H1 (cell line): Measurements from ENCODE around the gene GSTO1. TPM values are rescaled to one million over a fixed set of nuclear protein-coding genes. Genes with fewer than 3 reads are reported as not detected.

Experiments used
- CTCF ChIA-PET: fragments of 300-600 bp; sonication (Branson Sonifier 250); formaldehyde crosslinking; loops from one replicate; lab custom pipeline; 2021; ENCODE audit not compliant: partially characterized antibody; lab: Charles Lee
- POLR2A ChIA-PET: fragments of 300-600 bp; sonication (Branson Sonifier 250); formaldehyde crosslinking; loops from one replicate; lab custom pipeline; 2021; ENCODE audit warnings: inconsistent platforms; ENCODE audit not compliant: partially characterized antibody; lab: Charles Lee
- DNase-seq, 2 experiments: peaks; one replicate each; pipeline versions ENCODE4 v3.0.0 to v3.0.0-alpha.2; 2010 to 2022; ENCODE audit warnings: low spot score in 2 of 2, low read depth in 1 of 2, mixed read lengths in 1 of 2
- FAIRE-seq: peaks from 2 replicates; lab custom pipeline; 2011; peaks lifted over from hg19 to GRCh38; lab: Jason Lieb, UNC
- H2AFZ ChIP-seq: 2 replicates; pipeline ENCODE4 v1.8.1; 2012; ENCODE audit warnings: low read length, inconsistent platforms
- H2AK5ac ChIP-seq: 2 replicates; pipeline ENCODE4 v1.6.1; 2013; ENCODE audit warnings: low read depth, low read length
- H2BK120ac ChIP-seq: replicated peaks from 2 replicates; pipeline ENCODE3; 2013; ENCODE audit warnings: low read depth, low read length, inconsistent platforms
- H2BK12ac ChIP-seq: 2 replicates; pipeline ENCODE4 v1.6.1; 2013; ENCODE audit warnings: low read depth, low read length
- H2BK15ac ChIP-seq: 2 replicates; pipeline ENCODE4 v1.6.1; 2013; ENCODE audit warnings: low read length
- H2BK20ac ChIP-seq: 2 replicates; pipeline ENCODE4 v1.6.1; 2013; ENCODE audit warnings: low read length
- H2BK5ac ChIP-seq: 2 replicates; pipeline ENCODE4 v1.6.1; 2013; ENCODE audit warnings: low read depth, low read length
- H3K14ac ChIP-seq: 2 replicates; pipeline ENCODE4 v1.6.1; 2013; ENCODE audit warnings: inconsistent platforms; ENCODE audit not compliant: insufficient read length
- H3K18ac ChIP-seq: 2 replicates; pipeline ENCODE4 v1.6.1; 2013; ENCODE audit warnings: low read length; ENCODE audit errors: extremely low read depth
- H3K23ac ChIP-seq: 2 replicates; pipeline ENCODE4 v1.6.1; 2013; ENCODE audit warnings: inconsistent platforms; ENCODE audit not compliant: insufficient read length
- H3K23me2 ChIP-seq: 2 replicates; pipeline ENCODE4 v1.6.1; 2013; ENCODE audit warnings: low read depth, low read length
- H3K27ac ChIP-seq: 2 replicates; pipeline ENCODE4 v1.6.1; 2011; ENCODE audit warnings: low read depth, low read length, inconsistent platforms
- H3K27me3 ChIP-seq, 4 experiments: replicated peaks in 1 of 4; 1 replicate in 1 of 4; 2 replicates in 3 of 4; pipeline versions ENCODE4 v1.6.1 to v1.8.1; 2011 to 2013; ENCODE audit warnings: low read length in 3 of 4, mild to moderate bottlenecking in 3 of 4, inconsistent platforms in 2 of 4, mixed read lengths in 2 of 4, moderate library complexity in 1 of 4; ENCODE audit not compliant: control insufficient read depth in 3 of 4, insufficient read depth in 3 of 4; ENCODE audit errors: extremely low read depth in 1 of 4
- H3K36me3 ChIP-seq, 4 experiments: 2 replicates each; pipeline versions ENCODE4 v1.6.1 to v1.8.1; 2011 to 2013; ENCODE audit warnings: mild to moderate bottlenecking in 4 of 4, low read length in 3 of 4, moderate library complexity in 2 of 4, control low read depth in 1 of 4, inconsistent platforms in 1 of 4; ENCODE audit not compliant: insufficient read depth in 4 of 4, control insufficient read depth in 2 of 4
- H3K4ac ChIP-seq: replicated peaks from 2 replicates; pipeline ENCODE3; 2013; ENCODE audit warnings: low read length, low read depth, mixed read lengths, inconsistent platforms; ENCODE audit not compliant: insufficient read length
- H3K4me1 ChIP-seq, 4 experiments: replicated peaks in 1 of 4; 1 replicate in 1 of 4; 2 replicates in 3 of 4; pipeline versions ENCODE4 v1.6.1 to v1.8.1; 2011 to 2013; ENCODE audit warnings: low read length in 3 of 4, inconsistent platforms in 2 of 4, mixed read lengths in 1 of 4; ENCODE audit not compliant: insufficient read depth in 4 of 4, control insufficient read depth in 3 of 4
- H3K4me2 ChIP-seq, 2 experiments: 2 replicates each; pipeline versions ENCODE4 v1.6.1 to v1.8.1; 2011 to 2013; ENCODE audit warnings: low read depth in 2 of 2, low read length in 2 of 2, control low read depth in 1 of 2, inconsistent platforms in 1 of 2, mild to moderate bottlenecking in 1 of 2; ENCODE audit not compliant: insufficient read depth in 1 of 2
- H3K4me3 ChIP-seq, 4 experiments: fragments of 200-600, 300-600 bp in 1 of 4; sonication (generic), shearing (Covaris generic), sonication (Bioruptor Twin) in 1 of 4; 2 replicates each; pipeline versions ENCODE4 v1.5.1 to v1.8.1; 2011 to 2016; ENCODE audit warnings: low read length in 4 of 4, low read depth in 3 of 4, control low read depth in 2 of 4, inconsistent platforms in 2 of 4, mild to moderate bottlenecking in 2 of 4, mixed read lengths in 1 of 4, moderate library complexity in 1 of 4; ENCODE audit not compliant: insufficient read depth in 2 of 4; ENCODE audit errors: extremely low read depth in 1 of 4
- H3K56ac ChIP-seq: replicated peaks from 2 replicates; pipeline ENCODE3; 2013; ENCODE audit warnings: low read depth, mild to moderate bottlenecking, mixed read lengths, low read length, inconsistent platforms; ENCODE audit not compliant: insufficient read length
- H3K79me1 ChIP-seq: 2 replicates; pipeline ENCODE4 v1.6.1; 2013; ENCODE audit warnings: low read depth, low read length, control low read depth
- H3K79me2 ChIP-seq, 2 experiments: 2 replicates each; pipeline versions ENCODE4 v1.6.1 to v1.8.1; 2012 to 2013; ENCODE audit warnings: low read length in 2 of 2, mild to moderate bottlenecking in 2 of 2, inconsistent platforms in 1 of 2; ENCODE audit not compliant: insufficient read depth in 2 of 2, control insufficient read depth in 1 of 2
- H3K9ac ChIP-seq, 4 experiments: replicated peaks in 1 of 4; 1 replicate in 1 of 4; 2 replicates in 3 of 4; pipeline versions ENCODE4 v1.6.1 to v1.8.1; 2011 to 2013; ENCODE audit warnings: low read depth in 3 of 4, low read length in 3 of 4, control low read depth in 2 of 4, mild to moderate bottlenecking in 2 of 4, moderate library complexity in 2 of 4, inconsistent platforms in 1 of 4; ENCODE audit errors: extremely low read depth in 1 of 4
- H3K9me3 ChIP-seq, 2 experiments: 2 replicates each; pipeline versions ENCODE4 v1.6.1 to v1.8.1; 2012 to 2013; ENCODE audit warnings: mild to moderate bottlenecking in 2 of 2, moderate library complexity in 2 of 2, control low read depth in 1 of 2, inconsistent platforms in 1 of 2, low read depth in 1 of 2, low read length in 1 of 2, mixed read lengths in 1 of 2; ENCODE audit not compliant: insufficient read depth in 2 of 2
- H4K20me1 ChIP-seq, 2 experiments: replicated peaks in 1 of 2; 2 replicates each; pipeline versions ENCODE3 to v1.8.1; 2011 to 2013; ENCODE audit warnings: inconsistent platforms in 2 of 2, low read length in 2 of 2, mild to moderate bottlenecking in 1 of 2; ENCODE audit not compliant: insufficient read depth in 2 of 2, control insufficient read depth in 1 of 2
- H4K5ac ChIP-seq: 2 replicates; pipeline ENCODE4 v1.6.1; 2013; ENCODE audit warnings: low read length, low read depth, mixed read lengths, inconsistent platforms; ENCODE audit not compliant: insufficient read length
- H4K8ac ChIP-seq: 2 replicates; pipeline ENCODE4 v1.8.0; 2013; ENCODE audit warnings: mild to moderate bottlenecking, moderate library complexity, low read length, inconsistent platforms; ENCODE audit not compliant: insufficient read depth; ENCODE audit errors: extremely low read depth
- H4K91ac ChIP-seq: replicated peaks from 2 replicates; pipeline ENCODE3; 2013; ENCODE audit warnings: low read length, mixed read lengths, inconsistent platforms; ENCODE audit not compliant: insufficient read length
- BRCA1 ChIP-seq: IDR thresholded peaks from 2 replicates; pipeline ENCODE4 v1.6.1; 2012; ENCODE audit warnings: low read depth, low read length, improper control_type of control experiment
- CHD2 ChIP-seq: IDR thresholded peaks from 2 replicates; pipeline ENCODE4 v1.6.1; 2012; ENCODE audit warnings: low read length, improper control_type of control experiment
- CREB1 ChIP-seq: IDR thresholded peaks from 2 replicates; pipeline ENCODE4 v1.6.1; 2012; ENCODE audit warnings: inconsistent platforms
- GABPA ChIP-seq: IDR thresholded peaks from 2 replicates; pipeline ENCODE4 v1.6.1; 2011; ENCODE audit warnings: mild to moderate bottlenecking, low read length, moderate library complexity, borderline replicate concordance; ENCODE audit not compliant: insufficient read depth
- KDM1A ChIP-seq: fragments of 200-600, 300-600 bp; sonication (generic); IDR thresholded peaks from 2 replicates; pipeline ENCODE4 v1.7.1; 2016; ENCODE audit warnings: mild to moderate bottlenecking, low read length, borderline replicate concordance
- KDM4A ChIP-seq: IDR thresholded peaks from one replicate; pipeline ENCODE4 v1.7.1; 2012; ENCODE audit warnings: low read depth, mild to moderate bottlenecking, moderate library complexity, low read length, inconsistent platforms; ENCODE audit not compliant: severe bottlenecking
- KDM5A ChIP-seq: fragments of 200-600 bp; IDR thresholded peaks from 2 replicates; pipeline ENCODE4 v1.7.1; 2012; ENCODE audit warnings: mild to moderate bottlenecking, low read length, inconsistent platforms, mixed read lengths
- MAX ChIP-seq: IDR thresholded peaks from 2 replicates; pipeline ENCODE4 v1.6.1; 2012; ENCODE audit warnings: inconsistent platforms
- POLR2AphosphoS5 ChIP-seq: IDR thresholded peaks from 2 replicates; pipeline ENCODE4 v1.6.1; 2011; ENCODE audit warnings: low read depth, low read length
- SP1 ChIP-seq: IDR thresholded peaks from 2 replicates; pipeline ENCODE4 v1.6.1; 2011; ENCODE audit warnings: low read depth, low read length
- TBP ChIP-seq: IDR thresholded peaks from 2 replicates; pipeline ENCODE4 v1.6.1; 2011; ENCODE audit warnings: low read depth, low read length, improper control_type of control experiment
- WGBS, 2 experiments: shearing (Covaris generic) in 1 of 2; methylation state at CpG; one replicate each; pipeline versions ENCODE4 v1.1.6 to v1.1.7; 2013 to 2015; ENCODE audit warnings: low lambda C conversion rate in 2 of 2, mixed read lengths in 2 of 2, inconsistent platforms in 1 of 2, low coverage in 1 of 2, missing lambda C conversion rate in 1 of 2; ENCODE audit not compliant: insufficient replicate concordance in 2 of 2, insufficient coverage in 1 of 2, insufficient read length in 1 of 2; ENCODE audit errors: extremely low coverage in 1 of 2, missing lambda C conversion rate in 1 of 2; 5-methylcytosine and 5-hydroxymethylcytosine counted together
- polyA plus RNA-seq, 7 experiments: library from polyadenylated mRNA; depleted of rRNA in 3 of 7; stranded (reverse) in 5 of 7; unstranded in 2 of 7; fragments of >200 nt in 5 of 7; fragments of 200-250 nt in 2 of 7; gene quantifications; 1 replicate in 5 of 7; 2 replicates in 1 of 7; 4 replicates in 1 of 7; pipeline versions ENCODE4 v1.2.1 to v1.2.3, GENCODE V29; 2011 to 2013; ENCODE audit warnings: missing spikeins in 2 of 7, mixed read lengths in 2 of 7
- total RNA-seq: library from RNA; stranded (reverse); fragmentation: NEBNext Ultra II Directional; extraction: Animal tissue kit (Norgen Biotek cat#: 25700); gene quantifications from 2 replicates; pipeline ENCODE4 v1.2.1, GENCODE V29; 2021

The GSTO1 gene
- total and polyA plus RNA-seq, 2 of the 8 experiments (the other 6 are each of a cell fraction or from before 2014, with no cell fraction given) = 22.4 to 32.5 TPM

- Histone ChIP-seq H2AK5ac (no peak overlapping the region), H3K27ac (no peak overlapping the region), H2BK20ac (no peak overlapping the region), H3K27me3 (peaks cover 0 to 7% (median 2%) of the 10 kb centered on the region in 4 experiments; a peak in 2 of 7 replicates), H2BK5ac (0 out of 2 replicates have a peak overlapping the region, but pooled peaks have one; percentile 36), H3K9ac (peak overlapping the region in 3 of 4 experiments; percentile 51 to 61 (median 51); a peak in 5 of 7 replicates), H3K79me1 (no peaks in the 10 kb centered on the region), H3K56ac (peak overlapping the region; percentile 52), H2BK120ac (no peak overlapping the region), H3K4ac (no peak overlapping the region), H2BK15ac (no peak overlapping the region), H3K36me3 (peaks cover 0 to 2% (median 0%) of the 10 kb centered on the region in 4 experiments; a peak in 2 of 8 replicates), H3K14ac (no peak overlapping the region), H4K91ac (no peak overlapping the region), H3K79me2 (no peaks in the 10 kb centered on the region), H3K23ac (no peak overlapping the region), H3K23me2 (no peaks in the 10 kb centered on the region), H2BK12ac (0 out of 2 replicates have a peak overlapping the region, but pooled peaks have one; percentile 88), H3K4me3 (peak overlapping the region; percentile 45 to 66 (median 54)), H3K4me1 (peaks cover 0 to 1% (median 0%) of the 10 kb centered on the region in 4 experiments; a peak in 2 of 7 replicates), H4K20me1 (no peaks in the 10 kb centered on the region), H3K9me3 (no peaks in the 10 kb centered on the region), H4K5ac (peak overlapping the region; percentile 45), H3K18ac (peak overlapping the region; percentile 73; the same call in 1 of the 2 replicates), H3K4me2 (peak overlapping the region; percentile 59 to 70), H2AFZ (peak overlapping the region; percentile 92; the same call in 1 of the 2 replicates), H4K8ac (peak overlapping the region; percentile 96; the same call in 1 of the 2 replicates)
- DNase-seq = peak; percentile 46 to 91
- FAIRE-seq = no peak
- WGBS, 2 experiments = 28% methylated on average over 40 of the region's 42 CpGs; no CpG with 5 or more reads in 1 of the 2 experiments
- POLR2A ChIA-PET = interaction anchor here (0.7 to 3.4 kb wide), 15 partner anchors 9 to 154 kb away, joined by 3 to 20 read pairs (median 5); partner anchors contain the start of genes CFAP58, GSTO1, ITPRIP and SFR1
- CTCF ChIA-PET = interaction anchor here (0.8 to 8.7 kb wide), 65 partner anchors 9 to 562 kb away, joined by 3 to 146 read pairs (median 5); partner anchors contain the start of genes CFAP43, CFAP58, GSTO1 and ITPRIP
- no peak for TF ChIP-seq CREB1
- peak; percentile 63; the same call in 1 of the 2 replicates for TF ChIP-seq KDM1A
- TF ChIP-seq KDM4A = peak; percentile 95
- TF ChIP-seq SP1 = no peak
- peak; percentile 54; the same call in 1 of the 2 replicates for TF ChIP-seq GABPA
- TF ChIP-seq MAX = peak; percentile 81
- TF ChIP-seq KDM5A = no peak
- TF ChIP-seq TBP = no peak; the same call in 1 of the 2 replicates
- TF ChIP-seq CHD2 = no peak
- no peak for TF ChIP-seq POLR2AphosphoS5
- TF ChIP-seq BRCA1 = no peak
These were observed 20.4 kb downstream of the GSTO1 start for GRCh38 chr10:104274762-104275721.
